PC-9 (cell line): Measurements from ENCODE around the gene CMSS1. TPM values are rescaled to one million over a fixed set of nuclear protein-coding genes. Genes with fewer than 3 reads are reported as not detected.

Source experiments
- BruUV-seq: library from RNA; stranded (reverse); fragments of 400-500 nt; replicated peaks from 2 replicates; lab custom pipeline; 2021; lab: Mats Ljungman, UMichigan
- CTCF ChIA-PET: fragments of 300-600 bp; sonication (Branson Sonifier 250); formaldehyde crosslinking; loops from one replicate; lab custom pipeline; 2022; ENCODE audit warnings: antibody characterized with exemption; lab: Charles Lee
- POLR2A ChIA-PET: fragments of 300-600 bp; sonication (Branson Sonifier 250); formaldehyde crosslinking; loops from one replicate; lab custom pipeline; 2022; ENCODE audit warnings: antibody characterized with exemption; ENCODE audit not compliant: unreplicated experiment; lab: Charles Lee
- DNase-seq, 2 experiments: peaks; one replicate each; pipeline versions ENCODE4 v3.0.0 to v3.0.0-alpha.2; 2015 to 2022; ENCODE audit warnings: mixed read lengths in 1 of 2
- H2AFZ ChIP-seq: fragments of 200-600 bp; sonication (generic); 2 replicates; pipeline ENCODE4 v1.8.1; 2017; ENCODE audit warnings: antibody characterized with exemption
- H3F3A ChIP-seq: fragments of 200-600 bp; sonication (generic); 2 replicates; pipeline ENCODE4 v1.8.1; 2017; ENCODE audit warnings: antibody characterized with exemption, mild to moderate bottlenecking, low read depth; ENCODE audit not compliant: insufficient read depth
- H3K27ac ChIP-seq: fragments of 200-600 bp; sonication (generic); 2 replicates; pipeline ENCODE4 v1.6.1; 2016; ENCODE audit warnings: mixed run types
- H3K27me3 ChIP-seq: fragments of 200-600 bp; sonication (generic); 2 replicates; pipeline ENCODE4 v1.6.1; 2016; ENCODE audit warnings: low read depth, mixed run types; ENCODE audit not compliant: insufficient read depth
- H3K36me3 ChIP-seq: fragments of 200-600 bp; sonication (generic); 2 replicates; pipeline ENCODE4 v1.6.1; 2016; ENCODE audit warnings: low read depth, mixed run types
- H3K4me1 ChIP-seq: fragments of 200-600 bp; sonication (generic); replicated peaks from 2 replicates; pipeline ENCODE4 v1.6.1; 2016; ENCODE audit warnings: mixed run types; ENCODE audit not compliant: insufficient read depth
- H3K4me2 ChIP-seq: fragments of 200-600 bp; sonication (generic); 2 replicates; pipeline ENCODE4 v1.6.1; 2017; ENCODE audit warnings: mixed run types
- H3K4me3 ChIP-seq: fragments of 200-600 bp; sonication (generic); 2 replicates; pipeline ENCODE4 v1.6.1; 2016; ENCODE audit warnings: mixed run types
- H3K79me2 ChIP-seq: fragments of 200-600 bp; sonication (generic); 2 replicates; pipeline ENCODE4 v1.6.1; 2017; ENCODE audit warnings: low read depth, mixed run types
- H3K9me2 ChIP-seq: fragments of 200-600 bp; sonication (generic); 2 replicates; pipeline ENCODE4 v1.8.1; 2017; ENCODE audit warnings: mild to moderate bottlenecking; ENCODE audit not compliant: insufficient read depth
- H3K9me3 ChIP-seq: fragments of 200-600 bp; sonication (generic); 2 replicates; pipeline ENCODE4 v1.8.1; 2016; ENCODE audit warnings: low read depth; ENCODE audit not compliant: insufficient read depth
- H4K20me1 ChIP-seq: fragments of 200-600 bp; sonication (generic); 2 replicates; pipeline ENCODE4 v1.8.1; 2017; ENCODE audit not compliant: insufficient read depth
- CTCF ChIP-seq: fragments of 200-600 bp; sonication (generic); conservative IDR thresholded peaks from 2 replicates; pipeline ENCODE4 v1.6.1; 2017; ENCODE audit warnings: mixed run types, antibody characterized with exemption, mild to moderate bottlenecking, moderate library complexity
- EZH2 ChIP-seq: fragments of 200-600 bp; sonication (generic); IDR thresholded peaks from 2 replicates; pipeline ENCODE4 v1.8.0; 2017; ENCODE audit warnings: antibody characterized with exemption, low read depth
- intact Hi-C: fragments of 100-400 bp; cut with micrococcal nuclease; formaldehyde crosslinking; loops from one replicate; pipeline ENCODE4 v1.10.0; 2022; ENCODE audit not compliant: unreplicated experiment
- total RNA-seq: library from RNA; stranded (reverse); gene quantifications from 2 replicates; pipeline ENCODE4 v1.2.3, GENCODE V29; 2021

CMSS1 gene
- total RNA-seq, 1 experiment from 2014 or later: 98.9 TPM

GRCh38 chr3:100099621-100100020 lies 282.0 kb downstream of the CMSS1 start:
- TF ChIP-seq EZH2 (no peak), CTCF (no peak)
- no peaks in the 10 kb centered on the region for H3K79me2 ChIP-seq
- POLR2A ChIA-PET: no interaction called here

DNA sequence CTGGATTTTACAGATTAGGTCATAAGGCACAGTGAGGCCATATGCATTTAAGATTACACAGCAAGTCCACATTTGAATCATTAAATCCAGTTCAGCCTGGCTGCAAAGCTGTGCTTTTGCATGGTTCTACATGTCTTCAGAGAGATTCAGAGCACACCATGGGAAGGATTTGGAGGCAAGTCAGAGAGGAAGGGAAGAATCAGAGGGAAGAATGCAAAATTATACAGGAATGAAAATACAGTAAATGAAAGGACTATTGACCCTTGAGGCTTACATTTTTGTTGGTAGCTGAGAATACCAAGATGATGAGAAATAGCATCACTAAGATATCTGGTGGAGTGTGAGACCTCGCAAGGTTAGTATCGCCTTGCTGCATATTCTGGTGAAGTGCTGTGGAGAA lies 282.8 kb downstream of the CMSS1 start:
- CTCF ChIA-PET: no interaction called here
- Histone ChIP-seq H3K4me1 (peaks cover 66% of the 10 kb centered on the region), H3K27ac (no peak overlapping the region), H3K27me3 (no peaks in the 10 kb centered on the region), H3K79me2 (no peaks in the 10 kb centered on the region), H3K36me3 (no peaks in the 10 kb centered on the region), H4K20me1 (no peaks in the 10 kb centered on the region), H2AFZ (no peak overlapping the region), H3K4me2 (no peak overlapping the region), H3K4me3 (no peak overlapping the region), H3F3A (peaks cover 22% of the 10 kb centered on the region; the same call in 1 of the 2 replicates), H3K9me2 (no peaks in the 10 kb centered on the region), H3K9me3 (0 out of 2 replicates have a peak, but pooled peaks cover 5% of the 10 kb centered on the region)
- no peak for DNase-seq
- POLR2A ChIA-PET: interaction anchor here (0.6 kb wide), 3 partner anchors 43 to 245 kb away, joined by 3 to 6 read pairs (median 4); no protein-coding TSS in a partner anchor
- intact Hi-C loops: no loop called here
- TF ChIP-seq CTCF: no peak
- no TSS peak for BruUV-seq

More at GRCh38 chr3:100099621-100100020, 282.0 kb downstream of the CMSS1 start:
- intact Hi-C loops: loop anchor here (2.0 to 5.0 kb wide), 2 partner anchors 53 to 197 kb away; no protein-coding TSS in a partner anchor
- Histone ChIP-seq H4K20me1 (no peaks in the 10 kb centered on the region), H3K4me1 (peaks cover 58% of the 10 kb centered on the region), H3K4me2 (0 out of 2 replicates have a peak overlapping the region, but pooled peaks have one; percentile 60), H3K27ac (no peak overlapping the region), H2AFZ (no peak overlapping the region), H3K27me3 (no peaks in the 10 kb centered on the region), H3K36me3 (no peaks in the 10 kb centered on the region), H3K4me3 (no peak overlapping the region), H3F3A (peaks cover 15% of the 10 kb centered on the region; the same call in 1 of the 2 replicates), H3K9me2 (no peaks in the 10 kb centered on the region), H3K9me3 (0 out of 2 replicates have a peak, but pooled peaks cover 5% of the 10 kb centered on the region)
- BruUV-seq: no TSS peak
- CTCF ChIA-PET: no interaction called here
- DNase-seq: peak in 1 of 2 experiments; percentile 75

DNA sequence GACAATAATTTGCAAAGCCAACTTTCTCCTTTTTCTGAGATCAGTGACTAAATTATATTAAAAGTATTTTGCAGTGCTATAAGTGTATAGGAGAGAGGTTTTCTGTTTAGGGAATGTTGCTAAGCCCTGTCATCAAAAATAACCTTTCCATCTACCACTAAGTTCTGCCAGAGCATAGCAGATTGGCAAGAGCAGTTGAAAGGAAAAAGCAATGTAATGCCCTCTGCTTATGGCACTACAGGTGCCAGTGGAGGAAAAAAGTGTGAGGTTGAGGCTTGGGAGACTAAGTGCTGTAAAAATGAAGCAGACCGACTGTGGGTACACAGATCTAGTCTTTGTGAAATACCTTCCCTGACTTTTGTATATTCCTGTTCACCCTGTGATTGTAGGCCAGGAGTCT lies 285.1 kb downstream of the CMSS1 start:
- no peaks in the 10 kb centered on the region for H3K9me3 ChIP-seq
- no peak for TF ChIP-seq EZH2
- peaks cover 73% of the 10 kb centered on the region for H3K4me1 ChIP-seq
- ChIA-PET POLR2A (interaction anchor here (0.9 kb wide), 1 partner anchor 10 kb away, joined by 5 read pairs; no protein-coding TSS in a partner anchor), CTCF (no interaction called here)
- H3K36me3 ChIP-seq: no peaks in the 10 kb centered on the region
- no TSS peak for BruUV-seq
- H3K4me3 ChIP-seq: no peak overlapping the region
- H3K27me3 ChIP-seq: no peaks in the 10 kb centered on the region
- peaks cover 39% of the 10 kb centered on the region for H3F3A ChIP-seq
- H3K79me2 ChIP-seq: no peaks in the 10 kb centered on the region
- DNase-seq: no peak
- H3K27ac ChIP-seq: no peak overlapping the region
- intact Hi-C loops: no loop called here
- no peaks in the 10 kb centered on the region for H3K9me2 ChIP-seq
- H3K4me2 ChIP-seq: no peak overlapping the region
- H4K20me1 ChIP-seq: no peaks in the 10 kb centered on the region
- H2AFZ ChIP-seq: no peak overlapping the region
